Gastrocnemius medialis (tissue), 4 donors: ENCODE data around the gene KIF12.

ENCODE experiments used
- CTCF ChIP-seq, 5 experiments: fragments of 450-650 bp in 3 of 5; fragments of 200-600 bp in 2 of 5; sonication (generic) in 2 of 5; IDR thresholded peaks in 4 of 5; conservative IDR thresholded peaks in 1 of 5; 1 replicate in 4 of 5; 2 replicates in 1 of 5; pipeline ENCODE4 v1.5.1; 2016 to 2019; ENCODE audit warnings: antibody characterized with exemption in 5 of 5, mild to moderate bottlenecking in 3 of 5, moderate library complexity in 3 of 5
- POLR2A ChIP-seq, 2 donors: fragments of 450-650 bp; IDR thresholded peaks; one replicate each; pipeline ENCODE4 v1.6.1; 2017; ENCODE audit warnings: antibody characterized with exemption in 2 of 2, mild to moderate bottlenecking in 2 of 2, moderate library complexity in 2 of 2

DNA sequence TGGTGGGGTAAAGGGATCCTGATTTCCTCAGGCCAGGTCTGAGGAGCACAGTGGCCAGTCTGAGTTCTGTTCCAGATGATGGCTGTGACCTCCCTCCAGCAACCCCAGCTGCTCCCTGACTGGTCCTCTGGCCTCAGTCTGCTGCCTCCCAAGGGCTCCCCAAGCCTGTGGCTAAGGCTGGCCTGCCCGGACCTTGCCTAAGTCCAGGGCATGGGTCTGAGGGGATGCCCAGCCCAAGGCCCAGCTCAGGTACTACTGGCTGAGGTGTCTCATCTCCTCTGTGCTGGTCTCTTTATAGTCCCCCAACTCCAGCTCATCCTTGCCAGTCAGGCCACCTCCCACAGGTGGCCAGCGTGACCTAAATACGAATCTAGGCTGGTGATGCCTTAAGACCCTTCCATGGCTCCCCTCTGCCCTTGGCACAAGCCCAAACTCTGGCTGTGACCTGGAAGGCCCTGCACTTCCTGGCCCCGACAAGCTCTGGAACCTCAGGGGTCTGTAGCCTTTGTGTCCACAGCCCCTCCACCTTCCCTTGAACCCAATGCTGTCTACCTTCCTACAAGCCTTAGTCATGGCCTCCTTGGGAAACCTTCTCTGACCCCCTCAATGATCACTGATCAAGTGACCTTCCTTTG lies 9.8 kb downstream of the KIF12 start:
- no peak for TF ChIP-seq CTCF (IDR thresholded peaks at IDR 0.05 in 4 of 5, conservative IDR thresholded peaks at IDR 0.05 in 1 of 5)
- no peak for TF ChIP-seq POLR2A (IDR thresholded peaks at IDR 0.05)
